GM12872 (cell line): ENCODE measurements around the gene DCLK1.

Experiments used
- TF ChIP-seq, protein P1 (sequence below): IDR thresholded peaks from 3 replicates; pipeline ENCODE4 v1.5.1; 2011; ENCODE audit warnings: low read depth, mild to moderate bottlenecking, low read length, moderate library complexity; ENCODE audit not compliant: insufficient read depth

The DCLK1 gene

GRCh38 chr13:35983206-35983605 lies 148.0 kb downstream of the DCLK1 start:
- TF ChIP-seq, protein P1, sequence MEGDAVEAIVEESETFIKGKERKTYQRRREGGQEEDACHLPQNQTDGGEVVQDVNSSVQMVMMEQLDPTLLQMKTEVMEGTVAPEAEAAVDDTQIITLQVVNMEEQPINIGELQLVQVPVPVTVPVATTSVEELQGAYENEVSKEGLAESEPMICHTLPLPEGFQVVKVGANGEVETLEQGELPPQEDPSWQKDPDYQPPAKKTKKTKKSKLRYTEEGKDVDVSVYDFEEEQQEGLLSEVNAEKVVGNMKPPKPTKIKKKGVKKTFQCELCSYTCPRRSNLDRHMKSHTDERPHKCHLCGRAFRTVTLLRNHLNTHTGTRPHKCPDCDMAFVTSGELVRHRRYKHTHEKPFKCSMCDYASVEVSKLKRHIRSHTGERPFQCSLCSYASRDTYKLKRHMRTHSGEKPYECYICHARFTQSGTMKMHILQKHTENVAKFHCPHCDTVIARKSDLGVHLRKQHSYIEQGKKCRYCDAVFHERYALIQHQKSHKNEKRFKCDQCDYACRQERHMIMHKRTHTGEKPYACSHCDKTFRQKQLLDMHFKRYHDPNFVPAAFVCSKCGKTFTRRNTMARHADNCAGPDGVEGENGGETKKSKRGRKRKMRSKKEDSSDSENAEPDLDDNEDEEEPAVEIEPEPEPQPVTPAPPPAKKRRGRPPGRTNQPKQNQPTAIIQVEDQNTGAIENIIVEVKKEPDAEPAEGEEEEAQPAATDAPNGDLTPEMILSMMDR, result no peak

- TF ChIP-seq, protein P1, result no peak
These were observed 151.7 kb downstream of the DCLK1 start for GRCh38 chr13:35979361-35979951.

- TF ChIP-seq, protein P1, result peak; percentile 58
These were observed 152.4 kb downstream of the DCLK1 start for GRCh38 chr13:35978607-35979316.

- TF ChIP-seq, protein P1, result no peak
These were observed 154.1 kb downstream of the DCLK1 start for GRCh38 chr13:35977060-35977459.

- TF ChIP-seq, protein P1, result no peak
These were observed 155.1 kb downstream of the DCLK1 start for GRCh38 chr13:35976126-35976525.

DNA sequence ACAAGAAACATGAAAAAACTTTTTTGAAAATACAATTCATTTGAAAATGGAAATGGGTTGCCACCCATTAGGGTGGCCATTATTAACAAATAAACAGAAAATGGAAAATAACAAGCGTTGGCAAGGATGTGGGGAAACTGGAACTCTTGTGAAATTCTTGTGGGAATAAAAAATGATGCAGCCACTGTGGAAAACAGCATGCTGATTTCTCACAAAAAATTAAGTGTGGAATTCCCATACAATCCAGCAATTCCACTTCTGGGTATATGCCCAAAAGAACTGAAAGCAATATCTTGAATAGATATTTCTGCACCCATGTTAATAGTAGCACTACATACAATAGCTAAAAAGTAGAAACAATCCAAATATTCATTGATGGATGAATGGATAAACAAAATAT lies 165.2 kb downstream of the DCLK1 start:
- TF ChIP-seq, protein P1, result no peak

DNA sequence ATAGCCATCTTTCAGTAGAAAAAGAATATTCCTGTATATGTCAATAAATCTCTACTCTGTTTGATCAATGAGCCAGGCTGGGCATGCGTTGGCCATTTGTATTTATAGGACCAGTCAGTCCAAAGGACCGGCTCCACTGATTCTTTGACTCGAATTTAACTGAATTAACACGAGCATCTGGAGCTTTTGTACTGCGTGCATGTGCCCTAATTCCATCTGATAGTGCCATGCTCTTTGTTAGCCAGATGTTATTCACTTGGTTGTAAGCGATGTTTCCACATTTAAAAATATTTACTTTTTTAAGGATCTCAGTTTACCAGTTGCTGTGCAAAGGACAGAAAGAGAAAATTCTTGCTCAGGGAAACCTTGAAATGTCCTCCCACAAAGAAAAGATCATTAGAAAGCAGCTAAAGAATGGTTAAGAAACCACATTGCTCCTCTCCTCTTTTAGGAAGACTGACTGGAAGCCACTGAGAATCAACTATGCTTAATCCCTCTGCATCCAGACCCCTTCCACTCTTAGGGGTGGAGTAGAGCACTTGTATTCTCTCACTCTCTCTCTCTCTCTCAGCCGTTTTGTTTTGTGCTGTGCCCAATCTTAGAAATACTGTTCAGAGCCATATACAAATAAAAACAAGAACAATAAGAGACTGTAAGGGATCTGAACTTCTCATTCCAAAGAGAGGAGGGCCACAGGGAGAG lies 165.8 kb downstream of the DCLK1 start:
- TF ChIP-seq, protein P1, result no peak
